OCI-LY7 (cell line): ENCODE results near the gene RTN4R. TPM values are rescaled to one million over a fixed set of nuclear protein-coding genes. Genes with fewer than 3 reads are reported as not detected.

Source experiments
- BruUV-seq: library from RNA; stranded (reverse); fragments of 400-500 nt; replicated peaks from 2 replicates; lab custom pipeline; 2021; lab: Mats Ljungman, UMichigan
- CTCF ChIA-PET: fragments of 300-600 bp; sonication (Branson Sonifier 250); formaldehyde crosslinking; loops from one replicate; lab custom pipeline; 2022; ENCODE audit warnings: antibody characterized with exemption; ENCODE audit not compliant: unreplicated experiment; lab: Charles Lee
- POLR2A ChIA-PET: fragments of 300-600 bp; sonication (Branson Sonifier 250); formaldehyde crosslinking; loops from one replicate; lab custom pipeline; 2022; ENCODE audit warnings: antibody characterized with exemption; lab: Charles Lee
- DNase-seq: peaks from one replicate; pipeline ENCODE4 v3.0.0-alpha.2; 2015; ENCODE audit warnings: low spot score
- H2AFZ ChIP-seq: fragments of 200-600 bp; sonication (generic), shearing (Covaris generic); 2 replicates; pipeline ENCODE4 v1.6.1; 2014; ENCODE audit warnings: mild to moderate bottlenecking, antibody characterized with exemption, low read length, moderate library complexity
- H3K27ac ChIP-seq: fragments of 200-600 bp; sonication (generic); 2 replicates; pipeline ENCODE4 v1.5.1; 2014; ENCODE audit warnings: mixed run types, low read depth, mild to moderate bottlenecking, moderate library complexity, low read length, inconsistent platforms; ENCODE audit not compliant: poor library complexity, severe bottlenecking
- H3K36me3 ChIP-seq: fragments of 200-600 bp; sonication (generic); 2 replicates; pipeline ENCODE4 v1.6.1; 2014; ENCODE audit warnings: mild to moderate bottlenecking, antibody characterized with exemption, low read length, moderate library complexity, mixed read lengths; ENCODE audit not compliant: insufficient read depth
- H3K4me1 ChIP-seq: fragments of 200-600 bp; sonication (generic); 2 replicates; pipeline ENCODE4 v1.5.1; 2014; ENCODE audit warnings: mild to moderate bottlenecking, low read length; ENCODE audit not compliant: insufficient read depth, poor library complexity, severe bottlenecking
- H3K4me2 ChIP-seq: fragments of 200-600 bp; sonication (generic); 2 replicates; pipeline ENCODE4 v1.6.1; 2014; ENCODE audit warnings: mild to moderate bottlenecking, low read length
- H3K4me3 ChIP-seq: fragments of 200-600 bp; sonication (generic); 2 replicates; pipeline ENCODE4 v1.5.1; 2014; ENCODE audit warnings: mild to moderate bottlenecking, low read depth, low read length; ENCODE audit not compliant: poor library complexity, severe bottlenecking
- H3K79me2 ChIP-seq: fragments of 200-600 bp; sonication (generic); 2 replicates; pipeline ENCODE4 v1.6.1; 2016; ENCODE audit warnings: low read depth, mild to moderate bottlenecking, low read length, moderate library complexity, mixed read lengths; ENCODE audit not compliant: insufficient read depth
- H3K9me2 ChIP-seq: fragments of 200-600 bp; sonication (generic); 2 replicates; pipeline ENCODE4 v1.6.1; 2016; ENCODE audit warnings: mild to moderate bottlenecking, low read length, mixed read lengths; ENCODE audit not compliant: insufficient read depth
- H3K9me3 ChIP-seq: fragments of 200-600 bp; sonication (generic); 2 replicates; pipeline ENCODE4 v1.6.1; 2014; ENCODE audit warnings: mild to moderate bottlenecking, mixed run types, low read length, mixed read lengths
- H4K20me1 ChIP-seq: fragments of 200-600 bp; sonication (generic); 2 replicates; pipeline ENCODE4 v1.6.1; 2014; ENCODE audit warnings: mild to moderate bottlenecking, antibody characterized with exemption, low read length, moderate library complexity, mixed read lengths; ENCODE audit not compliant: insufficient read depth
- CTCF ChIP-seq: fragments of 200-600 bp; sonication (generic); conservative IDR thresholded peaks from 2 replicates; pipeline ENCODE4 v1.5.1; 2014; ENCODE audit warnings: mild to moderate bottlenecking, antibody characterized with exemption, low read length, moderate library complexity, mixed read lengths
- EZH2phosphoT487 ChIP-seq: fragments of 200-600 bp; sonication (generic); IDR thresholded peaks from 2 replicates; pipeline ENCODE4 v1.6.1; 2018; ENCODE audit warnings: low read depth, borderline replicate concordance, mild to moderate bottlenecking, mixed run types, antibody characterized with exemption, low read length, moderate library complexity, mixed read lengths
- intact Hi-C: fragments of 100-400 bp; cut with micrococcal nuclease; formaldehyde crosslinking; loops from one replicate; pipeline ENCODE4 v1.10.0; 2022; ENCODE audit not compliant: unreplicated experiment
- total RNA-seq, 2 experiments: library from RNA; depleted of rRNA in 1 of 2; stranded (reverse); fragments of >200 nt in 1 of 2; shearing (Covaris generic) in 1 of 2; gene quantifications; 2 replicates each; pipeline ENCODE4 v1.2.3, GENCODE V29; 2014 to 2022

Gene RTN4R
- total RNA-seq, 2 experiments from 2014 or later = not detected

GRCh38 chr22:20298110-20298802 is 30.1 kb upstream of the RTN4R start:
- Histone ChIP-seq H2AFZ (no peak overlapping the region), H3K36me3 (no peaks in the 10 kb centered on the region), H3K4me2 (no peak overlapping the region), H3K27ac (no peak overlapping the region), H4K20me1 (no peaks in the 10 kb centered on the region), H3K9me3 (no peaks in the 10 kb centered on the region), H3K4me3 (no peak overlapping the region), H3K9me2 (no peaks in the 10 kb centered on the region), H3K79me2 (no peaks in the 10 kb centered on the region), H3K4me1 (no peaks in the 10 kb centered on the region)
- ChIA-PET CTCF (no interaction called here), POLR2A (no interaction called here)
- intact Hi-C loops = no loop called here
- TF ChIP-seq CTCF (no peak), EZH2phosphoT487 (no peak)
- BruUV-seq = no TSS peak
- no peak for DNase-seq

- no peak overlapping the region for H3K4me3 ChIP-seq
- H3K9me3 ChIP-seq = no peaks in the 10 kb centered on the region
- H3K36me3 ChIP-seq = no peaks in the 10 kb centered on the region
- no peak overlapping the region for H3K27ac ChIP-seq
- intact Hi-C loops = no loop called here
- ChIA-PET POLR2A (no interaction called here), CTCF (no interaction called here)
- H3K79me2 ChIP-seq = no peaks in the 10 kb centered on the region
- TF ChIP-seq EZH2phosphoT487 (no peak), CTCF (no peak)
- no peaks in the 10 kb centered on the region for H4K20me1 ChIP-seq
- DNase-seq = no peak
- no peak overlapping the region for H2AFZ ChIP-seq
- no peaks in the 10 kb centered on the region for H3K9me2 ChIP-seq
- H3K4me2 ChIP-seq = no peak overlapping the region
- no peaks in the 10 kb centered on the region for H3K4me1 ChIP-seq
- no TSS peak for BruUV-seq
These were observed 29.4 kb upstream of the RTN4R start for GRCh38 chr22:20297414-20298109.

- Histone ChIP-seq H3K36me3 (no peaks in the 10 kb centered on the region), H2AFZ (no peak overlapping the region), H3K79me2 (no peaks in the 10 kb centered on the region), H3K4me3 (no peak overlapping the region), H3K4me1 (no peaks in the 10 kb centered on the region), H3K27ac (no peak overlapping the region), H3K9me2 (no peaks in the 10 kb centered on the region), H3K4me2 (no peak overlapping the region), H3K9me3 (no peaks in the 10 kb centered on the region), H4K20me1 (no peaks in the 10 kb centered on the region)
- CTCF ChIA-PET = no interaction called here
- intact Hi-C loops = no loop called here
- BruUV-seq = no TSS peak
- DNase-seq = no peak
- TF ChIP-seq EZH2phosphoT487 (no peak), CTCF (no peak)
- POLR2A ChIA-PET = no interaction called here
These were observed 28.5 kb upstream of the RTN4R start for GRCh38 chr22:20296598-20296997.
